ENCODE data around the gene MUCL3.

- TF ChIP-seq CTCF (optimal IDR thresholded peaks at IDR 0.05 in 1 of 3, IDR thresholded peaks at IDR 0.05 in 1 of 3, conservative IDR thresholded peaks at IDR 0.05 in 1 of 3; ENCODE audit: extremely low read depth in 1 of 3, insufficient read depth in 2 of 3, low read length in 3 of 3) (no peak), EZH2 (IDR thresholded peaks at IDR 0.05; ENCODE audit: low read length) (no peak)
Measured at GRCh38 chr6:30972816-30973215, 32.0 kb downstream of the MUCL3 start.

All from keratinocyte (primary cell).